CD4-positive, alpha-beta T cell treated with Interleukin-15 for 1 hour (primary cell): ENCODE results near the gene NEIL1.
"Not testable (repeated sequence)": the region's sequence is repeated elsewhere in the genome, so short reads cannot be mapped to it uniquely, and the experiment has no call there.

Experiments
- DNase-seq: peaks from one replicate; pipeline ENCODE4 v3.0.0-alpha.2; 2020

Gene NEIL1

DNA sequence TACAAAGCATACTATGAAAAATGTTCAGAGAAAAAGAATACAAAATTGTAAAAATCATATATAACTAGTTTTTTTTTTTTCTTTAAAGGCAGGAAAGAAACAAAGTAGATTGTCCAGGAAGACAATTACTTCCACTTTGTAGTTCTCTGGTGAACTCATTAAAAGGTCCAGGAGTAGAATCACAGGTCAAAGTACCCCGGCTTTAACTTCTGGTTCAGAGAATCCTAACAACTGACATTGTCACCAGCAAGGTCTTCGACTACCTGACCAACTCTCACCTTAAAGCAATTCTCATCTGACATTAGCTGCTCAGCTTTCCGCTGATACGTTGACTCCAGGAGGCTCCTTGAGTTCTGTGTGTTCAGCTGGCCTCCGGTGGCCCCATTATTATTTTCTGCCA is 37.1 kb downstream of the NEIL1 start:
- not testable (repeated sequence) for DNase-seq

DNA sequence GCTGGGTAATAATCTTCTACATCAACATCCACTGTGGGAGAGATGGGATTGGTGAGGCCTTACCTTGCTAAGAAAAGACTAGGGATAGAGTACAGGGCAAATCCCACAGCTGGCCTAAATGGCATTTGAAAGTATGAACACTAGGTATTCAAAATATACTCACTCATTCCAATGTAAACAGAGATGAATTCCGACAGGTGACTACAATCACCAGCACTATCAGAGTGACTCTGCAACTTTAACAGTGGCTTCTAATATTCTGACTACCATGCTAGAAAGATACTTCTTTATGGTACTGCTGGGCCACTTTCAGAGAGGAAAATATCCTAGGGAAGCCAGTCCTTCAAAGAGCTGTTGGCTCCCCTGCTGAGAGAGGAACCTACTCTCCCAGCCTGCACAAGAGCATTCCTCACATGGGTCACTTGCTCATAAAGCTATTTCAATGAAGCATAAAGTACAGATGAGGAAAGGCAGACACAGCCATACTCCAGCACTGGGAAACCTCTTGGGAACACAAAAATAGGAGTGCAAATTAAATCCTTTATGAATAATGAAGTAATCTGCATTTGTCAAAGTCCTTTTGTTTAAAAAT is 43.0 kb downstream of the NEIL1 start:
- no peak for DNase-seq

DNA sequence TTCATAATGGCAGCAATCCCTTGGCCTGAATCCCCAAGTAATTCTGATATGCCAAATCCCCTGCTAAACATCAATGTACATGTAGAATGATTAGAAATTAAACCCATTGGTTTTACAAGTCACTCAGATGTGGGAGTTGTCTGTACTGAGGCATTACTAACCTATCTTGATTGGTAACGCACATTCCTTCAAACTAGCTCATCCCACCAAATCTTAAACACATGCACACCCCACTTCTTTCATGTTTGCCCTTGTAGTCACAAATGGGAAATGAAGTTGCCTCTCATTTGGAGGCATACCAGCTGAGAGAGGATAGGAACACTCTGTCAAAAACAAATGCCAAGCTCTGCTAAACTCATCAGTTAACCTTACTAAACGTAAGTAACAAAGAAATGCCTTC is 50.7 kb downstream of the NEIL1 start:
- no peak for DNase-seq

DNA sequence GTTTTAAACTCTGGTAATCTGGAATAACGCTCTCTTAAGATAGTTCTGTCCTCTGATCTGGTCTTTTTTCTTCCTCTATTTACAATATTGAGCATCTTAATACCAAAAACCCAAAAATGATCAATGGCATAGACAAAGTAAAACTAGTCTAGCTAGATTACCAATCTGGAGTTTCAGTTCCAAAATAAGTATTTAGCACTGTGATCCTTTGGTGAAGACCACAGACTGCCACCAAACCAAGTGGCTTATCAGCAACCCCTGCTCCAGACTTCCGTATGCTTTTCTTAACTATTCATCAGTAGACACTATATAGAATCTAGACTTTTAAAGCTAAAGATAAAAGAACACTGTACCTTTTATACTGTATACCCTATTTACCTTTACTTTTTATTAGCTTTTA is 57.1 kb downstream of the NEIL1 start:
- DNase-seq, result no peak
